CD14-positive monocyte (primary cell): ENCODE measurements around the gene PSMC1. TPM values are rescaled to one million over a fixed set of nuclear protein-coding genes. Genes with fewer than 3 reads are reported as not detected.

Experiments
- DNase-seq, 3 donors: peaks; one replicate each; pipeline ENCODE4 v3.0.0-alpha.2; 2011 to 2022
- H2AFZ ChIP-seq: 2 replicates; pipeline ENCODE4 v1.6.0; 2012; ENCODE audit warnings: mild to moderate bottlenecking, low read depth, low read length, inconsistent platforms; ENCODE audit not compliant: insufficient read depth, poor library complexity, severe bottlenecking
- H3K27ac ChIP-seq, 2 donors: 1 replicate in 1 of 2; 2 replicates in 1 of 2; pipeline ENCODE4 v1.5.1; 2012 to 2013; ENCODE audit warnings: low read length in 2 of 2, control low read depth in 1 of 2, inconsistent platforms in 1 of 2, low read depth in 1 of 2, mild to moderate bottlenecking in 1 of 2
- H3K27me3 ChIP-seq, 2 donors: one replicate each; pipeline versions ENCODE4 v1.6.0 to v1.6.1; 2011 to 2013; ENCODE audit warnings: low read length in 2 of 2; ENCODE audit not compliant: control insufficient read depth in 2 of 2, insufficient read depth in 2 of 2
- H3K36me3 ChIP-seq, 2 donors: replicated peaks in 1 of 2; 1 replicate in 1 of 2; 2 replicates in 1 of 2; pipeline versions ENCODE4 v1.5.1 to v1.6.1; 2012 to 2013; ENCODE audit warnings: low read length in 2 of 2, control low read depth in 1 of 2, inconsistent platforms in 1 of 2, mild to moderate bottlenecking in 1 of 2; ENCODE audit not compliant: insufficient read depth in 2 of 2, control insufficient read depth in 1 of 2
- H3K4me1 ChIP-seq, 2 donors: 1 replicate in 1 of 2; 2 replicates in 1 of 2; pipeline versions ENCODE4 v1.5.1 to v1.6.1; 2012 to 2013; ENCODE audit warnings: low read length in 2 of 2, control low read depth in 1 of 2, inconsistent platforms in 1 of 2, mild to moderate bottlenecking in 1 of 2, moderate library complexity in 1 of 2; ENCODE audit not compliant: insufficient read depth in 2 of 2, control insufficient read depth in 1 of 2
- H3K4me2 ChIP-seq: replicated peaks from 2 replicates; pipeline ENCODE3; 2012; ENCODE audit warnings: low read length, moderate library complexity, mild to moderate bottlenecking; ENCODE audit not compliant: poor library complexity, severe bottlenecking; ENCODE audit errors: extremely low read depth
- H3K4me3 ChIP-seq, 3 experiments: fragments of 200-600 bp in 1 of 3; sonication (generic) in 1 of 3; replicated peaks in 1 of 3; 1 replicate in 2 of 3; 2 replicates in 1 of 3; pipeline ENCODE4 v1.5.1; 2011 to 2013; ENCODE audit warnings: low read length in 3 of 3, mild to moderate bottlenecking in 3 of 3, control low read depth in 2 of 3, low read depth in 2 of 3, inconsistent platforms in 1 of 3, moderate library complexity in 1 of 3
- H3K79me2 ChIP-seq: 2 replicates; pipeline ENCODE4 v1.6.0; 2012; ENCODE audit warnings: mild to moderate bottlenecking, control low read depth, inconsistent platforms, low read length, moderate library complexity; ENCODE audit not compliant: insufficient read depth
- H3K9ac ChIP-seq: 2 replicates; pipeline ENCODE4 v1.6.0; 2017; ENCODE audit warnings: low read length, mild to moderate bottlenecking; ENCODE audit not compliant: insufficient read depth, poor library complexity, severe bottlenecking
- H3K9me3 ChIP-seq, 2 donors: replicated peaks in 1 of 2; 1 replicate in 1 of 2; 2 replicates in 1 of 2; pipeline versions ENCODE4 v1.5.1 to v1.6.1; 2012 to 2013; ENCODE audit warnings: low read length in 2 of 2, control low read depth in 1 of 2; ENCODE audit not compliant: control insufficient read depth in 1 of 2, insufficient read depth in 1 of 2
- H4K20me1 ChIP-seq: 2 replicates; pipeline ENCODE4 v1.6.0; 2012; ENCODE audit warnings: mild to moderate bottlenecking, low read length, control low read depth, moderate library complexity; ENCODE audit not compliant: insufficient read depth
- H3K27ac Mint-ChIP-seq, 7 donors: one replicate each; pipeline ENCODE4 v1.8.0; 2020; ENCODE audit warnings: mild to moderate bottlenecking in 7 of 7, mixed read lengths in 7 of 7, moderate library complexity in 6 of 7, inconsistent platforms in 2 of 7
- H3K27me3 Mint-ChIP-seq, 3 donors: one replicate each; pipeline ENCODE4 v1.8.0; 2021 to 2022; ENCODE audit warnings: low read depth in 3 of 3, mild to moderate bottlenecking in 3 of 3, mixed read lengths in 3 of 3, moderate library complexity in 3 of 3, inconsistent platforms in 1 of 3
- H3K36me3 Mint-ChIP-seq, 2 donors: one replicate each; pipeline ENCODE4 v1.8.0; 2020; ENCODE audit warnings: mixed read lengths in 2 of 2, inconsistent platforms in 1 of 2, mild to moderate bottlenecking in 1 of 2
- H3K4me1 Mint-ChIP-seq: one replicate; pipeline ENCODE4 v1.8.0; 2020; ENCODE audit warnings: mild to moderate bottlenecking, mixed read lengths
- H3K4me3 Mint-ChIP-seq, 2 donors: one replicate each; pipeline ENCODE4 v1.8.0; 2020; ENCODE audit warnings: mild to moderate bottlenecking in 2 of 2, mixed read lengths in 2 of 2, moderate library complexity in 1 of 2
- H3K9me3 Mint-ChIP-seq, 7 donors: one replicate each; pipeline ENCODE4 v1.8.0; 2020 to 2022; ENCODE audit warnings: mixed read lengths in 7 of 7, mild to moderate bottlenecking in 6 of 7, moderate library complexity in 6 of 7, inconsistent platforms in 2 of 7
- WGBS: methylation state at CpG from one replicate; pipeline ENCODE4 v1.1.5; 2013; ENCODE audit warnings: missing lambda C conversion rate; ENCODE audit not compliant: insufficient coverage; 5-methylcytosine and 5-hydroxymethylcytosine counted together
- intact Hi-C, 2 donors: fragments of 100-400 bp; cut with micrococcal nuclease; formaldehyde crosslinking; loops; one replicate each; pipeline versions ENCODE4 v1.15.0 to v1.15.1; 2023
- polyA plus RNA-seq, 3 donors: library from polyadenylated mRNA; depleted of rRNA in 1 of 3; unstranded in 2 of 3; stranded (reverse) in 1 of 3; fragments of 300-500 nt in 2 of 3; fragments of >200 nt in 1 of 3; fragmentation: Illumina TruSeq in 2 of 3; gene quantifications; 1 replicate in 2 of 3; 2 replicates in 1 of 3; pipeline ENCODE4 v1.2.3, GENCODE V29; 2012 to 2021
- TF ChIP-seq, protein P1 (sequence below): fragments of 200-600 bp; IDR thresholded peaks from one replicate; pipeline ENCODE4 v1.8.0; 2022; ENCODE audit warnings: antibody characterized with exemption, mild to moderate bottlenecking

PSMC1 gene
- polyA plus RNA-seq, 3 donors = 53.4 to 158 (median 128) TPM

DNA sequence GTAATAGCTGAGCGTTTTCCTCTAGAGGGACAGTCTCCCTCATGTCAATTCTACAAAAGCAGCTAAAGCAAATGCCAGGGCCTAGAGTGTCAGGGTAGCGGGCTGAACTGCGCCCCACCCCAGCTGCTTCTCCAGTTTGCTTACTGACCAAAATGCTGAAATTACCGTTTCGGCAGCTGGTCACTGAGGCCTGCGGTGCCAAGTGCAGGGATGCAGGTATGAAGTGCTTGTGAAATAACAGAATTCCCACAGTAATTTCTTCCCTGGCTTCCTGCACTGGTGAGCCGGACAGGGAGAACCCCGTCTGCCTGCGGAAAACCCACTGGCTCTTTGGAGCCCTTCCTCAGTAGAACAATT, 19.1 kb downstream of the PSMC1 start:
- H3K27ac Mint-ChIP-seq = peak overlapping the region in 3 of 7 donors; percentile 63 to 68 (median 64)
- Histone ChIP-seq H3K27ac (peak overlapping the region in 1 of 2 donors; percentile 64), H3K79me2 (no peaks in the 10 kb centered on the region), H3K4me1 (no peaks in the 10 kb centered on the region), H3K9me3 (no peaks in the 10 kb centered on the region), H3K4me3 (no peak overlapping the region), H3K9ac (no peak overlapping the region), H2AFZ (no peak overlapping the region), H3K4me2 (no peak overlapping the region), H3K27me3 (no peaks in the 10 kb centered on the region), H3K36me3 (peaks cover 68 to 96% of the 10 kb centered on the region in 2 donors), H4K20me1 (peaks cover 4% of the 10 kb centered on the region)
- DNase-seq = no peak
- H3K9me3 Mint-ChIP-seq = no peaks in the 10 kb centered on the region
- H3K36me3 Mint-ChIP-seq = peaks cover 69 to 95% of the 10 kb centered on the region in 2 donors
- WGBS = 95% methylated on average over 5 of the region's 9 CpGs
- no peak overlapping the region for H3K4me3 Mint-ChIP-seq
- H3K27me3 Mint-ChIP-seq = peaks cover 0 to 2% (median 0%) of the 10 kb centered on the region in 3 donors
- peaks cover 9% of the 10 kb centered on the region for H3K4me1 Mint-ChIP-seq
- intact Hi-C loops = no loop called here
- TF ChIP-seq, protein P1, sequence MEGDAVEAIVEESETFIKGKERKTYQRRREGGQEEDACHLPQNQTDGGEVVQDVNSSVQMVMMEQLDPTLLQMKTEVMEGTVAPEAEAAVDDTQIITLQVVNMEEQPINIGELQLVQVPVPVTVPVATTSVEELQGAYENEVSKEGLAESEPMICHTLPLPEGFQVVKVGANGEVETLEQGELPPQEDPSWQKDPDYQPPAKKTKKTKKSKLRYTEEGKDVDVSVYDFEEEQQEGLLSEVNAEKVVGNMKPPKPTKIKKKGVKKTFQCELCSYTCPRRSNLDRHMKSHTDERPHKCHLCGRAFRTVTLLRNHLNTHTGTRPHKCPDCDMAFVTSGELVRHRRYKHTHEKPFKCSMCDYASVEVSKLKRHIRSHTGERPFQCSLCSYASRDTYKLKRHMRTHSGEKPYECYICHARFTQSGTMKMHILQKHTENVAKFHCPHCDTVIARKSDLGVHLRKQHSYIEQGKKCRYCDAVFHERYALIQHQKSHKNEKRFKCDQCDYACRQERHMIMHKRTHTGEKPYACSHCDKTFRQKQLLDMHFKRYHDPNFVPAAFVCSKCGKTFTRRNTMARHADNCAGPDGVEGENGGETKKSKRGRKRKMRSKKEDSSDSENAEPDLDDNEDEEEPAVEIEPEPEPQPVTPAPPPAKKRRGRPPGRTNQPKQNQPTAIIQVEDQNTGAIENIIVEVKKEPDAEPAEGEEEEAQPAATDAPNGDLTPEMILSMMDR = no peak

DNA sequence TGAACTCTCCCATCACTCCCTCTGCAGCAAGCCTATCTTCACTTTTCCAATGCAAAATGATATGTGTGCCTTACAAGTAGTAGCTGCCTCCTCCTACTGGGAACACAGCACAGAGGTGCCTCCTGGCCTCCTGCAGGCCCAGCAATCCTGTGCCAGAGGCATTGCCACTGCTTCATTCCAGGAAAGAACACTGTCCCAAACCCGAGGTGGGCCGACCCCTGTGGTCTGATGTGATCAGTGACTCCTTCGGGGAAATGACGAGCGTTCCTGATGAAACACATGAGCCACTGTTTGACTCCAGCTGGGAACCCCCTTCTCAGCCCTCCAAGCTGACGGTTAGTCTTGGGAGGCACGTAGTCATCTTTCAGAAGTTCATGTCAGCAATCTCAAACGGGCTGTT, 19.5 kb downstream of the PSMC1 start:
- Histone ChIP-seq H3K4me3 (no peak overlapping the region), H3K9ac (no peak overlapping the region), H3K27me3 (no peaks in the 10 kb centered on the region), H3K79me2 (no peaks in the 10 kb centered on the region), H3K36me3 (peaks cover 68 to 96% of the 10 kb centered on the region in 2 donors), H3K27ac (no peak overlapping the region), H4K20me1 (peaks cover 4% of the 10 kb centered on the region), H2AFZ (no peak overlapping the region), H3K4me2 (no peak overlapping the region), H3K4me1 (no peaks in the 10 kb centered on the region), H3K9me3 (no peaks in the 10 kb centered on the region)
- H3K4me1 Mint-ChIP-seq = peaks cover 9% of the 10 kb centered on the region
- peak overlapping the region in 5 of 7 donors; percentile 16 to 68 (median 48) for H3K27ac Mint-ChIP-seq
- intact Hi-C loops = no loop called here
- H3K4me3 Mint-ChIP-seq = no peak overlapping the region
- H3K27me3 Mint-ChIP-seq = peaks cover 0 to 2% (median 0%) of the 10 kb centered on the region in 3 donors
- WGBS = 100% methylated on average over 5 of the region's 8 CpGs
- TF ChIP-seq, protein P1 = no peak
- no peaks in the 10 kb centered on the region for H3K9me3 Mint-ChIP-seq
- H3K36me3 Mint-ChIP-seq = peaks cover 70 to 95% of the 10 kb centered on the region in 2 donors
- DNase-seq = no peak
